GM12878 (cell line): ENCODE data around the gene PTPN20. TPM values are rescaled to one million over a fixed set of nuclear protein-coding genes. Genes with fewer than 3 reads are reported as not detected.

ENCODE experiments used
- ATAC-seq: fragments of 200-7000 bp; cut with Tn5 transposase; 3 replicates; pipeline ENCODE4 v1.9.1; 2020; ENCODE audit warnings: mild to moderate bottlenecking, moderate library complexity
- BruUV-seq: library from RNA; stranded (reverse); fragments of 400-500 nt; replicated peaks from 2 replicates; lab custom pipeline; 2021; lab: Mats Ljungman, UMichigan
- CTCF ChIA-PET: fragments of 300-600 bp; sonication (Branson Sonifier 250); formaldehyde crosslinking; extraction: SDS; loops from one replicate; lab custom pipeline; 2021; ENCODE audit warnings: inconsistent platforms; lab: Yijun Ruan, JAX
- POLR2A ChIA-PET: fragments of 350-600 bp; formaldehyde crosslinking; extraction: SDS; loops from one replicate; lab custom pipeline; 2021; ENCODE audit warnings: inconsistent platforms; lab: Charles Lee
- RAD21 ChIA-PET: fragments of 300-600 bp; sonication (Branson Sonifier 250); formaldehyde crosslinking; loops from one replicate; lab custom pipeline; 2023; ENCODE audit warnings: antibody characterized with exemption; ENCODE audit not compliant: unreplicated experiment; lab: Charles Lee
- SMC1A ChIA-PET: fragments of 300-600 bp; sonication (Branson Sonifier 250); formaldehyde crosslinking; loops from one replicate; lab custom pipeline; 2023; ENCODE audit not compliant: unreplicated experiment, uncharacterized antibody; lab: Charles Lee
- DNase-seq: peaks from one replicate; pipeline ENCODE4 v3.0.0-alpha.2; 2011; ENCODE audit warnings: low read depth, low spot score
- FAIRE-seq: peaks from 3 replicates; lab custom pipeline; 2011; peaks lifted over from hg19 to GRCh38; lab: Jason Lieb, UNC
- H2AFZ ChIP-seq: 2 replicates; pipeline ENCODE4 v1.6.0; 2011; ENCODE audit warnings: low read depth, low read length, control low read depth; ENCODE audit not compliant: control insufficient read depth
- H3K27ac ChIP-seq: 2 replicates; pipeline ENCODE4 v1.5.1; 2011; ENCODE audit warnings: control low read depth; ENCODE audit not compliant: control insufficient read depth, insufficient read depth
- H3K27me3 ChIP-seq, 2 experiments: replicated peaks in 1 of 2; 2 replicates each; pipeline versions ENCODE4 v1.6.0 to v1.6.1; 2011; ENCODE audit warnings: low read length in 1 of 2; ENCODE audit not compliant: control insufficient read depth in 2 of 2, insufficient read depth in 2 of 2
- H3K36me3 ChIP-seq, 2 experiments: 2 replicates each; pipeline ENCODE4 v1.5.1; 2011; ENCODE audit warnings: low read length in 1 of 2; ENCODE audit not compliant: control insufficient read depth in 2 of 2, insufficient read depth in 2 of 2
- H3K4me1 ChIP-seq: 2 replicates; pipeline ENCODE4 v1.6.1; 2011; ENCODE audit warnings: mild to moderate bottlenecking, low read length, moderate library complexity, mixed read lengths; ENCODE audit not compliant: control insufficient read depth, insufficient read depth
- H3K4me2 ChIP-seq: 2 replicates; pipeline ENCODE4 v1.6.0; 2011; ENCODE audit warnings: control low read depth; ENCODE audit not compliant: control insufficient read depth, insufficient read depth
- H3K4me3 ChIP-seq: fragments of 200-600 bp; sonication (generic); 2 replicates; pipeline ENCODE4 v1.5.1; 2016
- H3K79me2 ChIP-seq: 2 replicates; pipeline ENCODE4 v1.6.0; 2011; ENCODE audit warnings: low read length; ENCODE audit not compliant: control insufficient read depth, insufficient read depth
- H3K9ac ChIP-seq: 2 replicates; pipeline ENCODE4 v1.8.0; 2011; ENCODE audit warnings: low read length, control low read depth, mixed read lengths; ENCODE audit not compliant: control insufficient read depth, insufficient read depth
- H3K9me3 ChIP-seq: replicated peaks from 3 replicates; pipeline ENCODE4 v1.5.1; 2011; ENCODE audit warnings: mild to moderate bottlenecking, low read length; ENCODE audit not compliant: control insufficient read depth, insufficient read depth
- H4K20me1 ChIP-seq: 2 replicates; pipeline ENCODE4 v1.6.0; 2011; ENCODE audit not compliant: control insufficient read depth, insufficient read depth
- BHLHE40 ChIP-seq, 2 experiments: fragments of 450-650 bp in 1 of 2; IDR thresholded peaks; 2 replicates each; pipeline ENCODE4 v1.6.1; 2011 to 2017; ENCODE audit warnings: low read depth in 2 of 2, borderline replicate concordance in 1 of 2, improper control_type of control experiment in 1 of 2, low read length in 1 of 2, mild to moderate bottlenecking in 1 of 2
- BMI1 ChIP-seq: fragments of 450-650 bp; IDR thresholded peaks from 2 replicates; pipeline ENCODE4 v1.6.1; 2016; ENCODE audit warnings: mild to moderate bottlenecking, moderate library complexity, borderline replicate concordance
- HDAC2 ChIP-seq: fragments of 200-600 bp; sonication (generic); IDR thresholded peaks from 2 replicates; pipeline ENCODE4 v1.6.1; 2017
- MXI1 ChIP-seq: fragments of 150-350 bp; IDR thresholded peaks from 2 replicates; pipeline ENCODE4 v1.6.1; 2011; ENCODE audit warnings: low read depth, mild to moderate bottlenecking, inconsistent platforms, low read length, improper control_type of control experiment
- NRF1 ChIP-seq: conservative IDR thresholded peaks from 2 replicates; pipeline ENCODE4 v1.6.1; 2011; ENCODE audit warnings: mild to moderate bottlenecking, low read depth, low read length, improper control_type of control experiment
- RAD21 ChIP-seq: IDR thresholded peaks from 2 replicates; pipeline ENCODE4 v1.6.1; 2011; ENCODE audit warnings: mild to moderate bottlenecking, low read depth, low read length, moderate library complexity; ENCODE audit not compliant: insufficient read depth
- RCOR1 ChIP-seq: conservative IDR thresholded peaks from 2 replicates; pipeline ENCODE4 v1.6.1; 2012; ENCODE audit warnings: low read depth, low read length, improper control_type of control experiment
- SMAD1 ChIP-seq: fragments of 450-650 bp; IDR thresholded peaks from 2 replicates; pipeline ENCODE4 v1.6.1; 2018; ENCODE audit warnings: mild to moderate bottlenecking, low read depth; ENCODE audit not compliant: partially characterized antibody
- SMC3 ChIP-seq: IDR thresholded peaks from 2 replicates; pipeline ENCODE4 v1.6.1; 2011; ENCODE audit warnings: low read length, improper control_type of control experiment, borderline replicate concordance
- STAT3 ChIP-seq: IDR thresholded peaks from 2 replicates; pipeline ENCODE4 v1.6.1; 2011; ENCODE audit warnings: low read depth, low read length, improper control_type of control experiment
- SUZ12 ChIP-seq: fragments of 200-600 bp; sonication (generic); IDR thresholded peaks from one replicate; pipeline ENCODE4 v1.6.1; 2018; ENCODE audit warnings: antibody characterized with exemption, mild to moderate bottlenecking; ENCODE audit not compliant: unreplicated experiment
- TCF7 ChIP-seq: IDR thresholded peaks from 2 replicates; pipeline ENCODE4 v1.6.1; 2014; ENCODE audit warnings: antibody characterized with exemption, borderline replicate concordance
- YY1 ChIP-seq: IDR thresholded peaks from 2 replicates; pipeline ENCODE4 v1.6.1; 2011; ENCODE audit warnings: low read depth, mild to moderate bottlenecking, low read length
- WGBS: methylation state at CpG from one replicate; pipeline ENCODE4 v1.1.6; 2016; ENCODE audit warnings: low lambda C conversion rate; ENCODE audit not compliant: insufficient replicate concordance, insufficient coverage; ENCODE audit errors: missing lambda C conversion rate; 5-methylcytosine and 5-hydroxymethylcytosine counted together
- in situ Hi-C: fragments of 300-500 bp; cut with MboI; formaldehyde crosslinking; loops from 9 replicates; pipeline ENCODE4 v1.14.3; 2018; ENCODE audit warnings: mixed read lengths
- intact Hi-C: fragments of 100-400 bp; cut with micrococcal nuclease; formaldehyde crosslinking; loops from one replicate; pipeline ENCODE4 v1.14.2; 2022; ENCODE audit not compliant: unreplicated experiment
- polyA plus RNA-seq, 11 experiments: library from polyadenylated mRNA; depleted of rRNA in 4 of 11; unstranded in 6 of 11; stranded (reverse) in 5 of 11; fragments of >200 nt; fragmentation: Nextera tagmentation in 4 of 11; fragmentation: Illumina TruSeq in 1 of 11; extraction: Ambion mirVana in 4 of 11; extraction: Trizol in 1 of 11; gene quantifications; 1 replicate in 1 of 11; 2 replicates in 10 of 11; pipeline versions ENCODE4 v1.2.1 to v1.2.3, GENCODE V29; 2011 to 2016; ENCODE audit warnings: inconsistent platforms in 2 of 11, missing spikeins in 2 of 11, low read depth in 1 of 11
- total RNA-seq, 4 experiments: library from RNA; depleted of rRNA in 3 of 4; stranded (reverse); fragments of >200 nt in 3 of 4; fragmentation: Illumina TruSeq in 1 of 4; extraction: Trizol in 1 of 4; gene quantifications; 2 replicates each; pipeline versions ENCODE4 v1.2.1 to v1.2.3, GENCODE V29; 2013 to 2021
- TF ChIP-seq, protein P1 (sequence below): fragments of 450-650 bp; formaldehyde crosslinking; IDR thresholded peaks from 2 replicates; pipeline ENCODE4 v1.4.0; 2022; ENCODE audit warnings: mild to moderate bottlenecking, moderate library complexity
- TF ChIP-seq, protein P2 (sequence below): IDR thresholded peaks from 2 replicates; pipeline ENCODE4 v1.6.1; 2012; ENCODE audit warnings: low read depth, low read length, improper control_type of control experiment
- TF ChIP-seq, protein P3 (sequence below), 3 experiments: IDR thresholded peaks in 2 of 3; conservative IDR thresholded peaks in 1 of 3; 2 replicates each; pipeline ENCODE4 v1.5.1; 2011; ENCODE audit warnings: low read depth in 3 of 3, low read length in 3 of 3, mild to moderate bottlenecking in 3 of 3, control low read depth in 2 of 3, moderate library complexity in 2 of 3, inconsistent platforms in 1 of 3, mixed read lengths in 1 of 3; ENCODE audit not compliant: control insufficient read depth in 2 of 3, insufficient read depth in 1 of 3; ENCODE audit errors: extremely low read depth in 1 of 3

The PTPN20 gene
- total and polyA plus RNA-seq, 10 of the 15 experiments (the other 5 are each of a cell fraction or from before 2014, with no cell fraction given) = 0.04 to 3.4 (median 0.10) TPM; not detected in 4

DNA sequence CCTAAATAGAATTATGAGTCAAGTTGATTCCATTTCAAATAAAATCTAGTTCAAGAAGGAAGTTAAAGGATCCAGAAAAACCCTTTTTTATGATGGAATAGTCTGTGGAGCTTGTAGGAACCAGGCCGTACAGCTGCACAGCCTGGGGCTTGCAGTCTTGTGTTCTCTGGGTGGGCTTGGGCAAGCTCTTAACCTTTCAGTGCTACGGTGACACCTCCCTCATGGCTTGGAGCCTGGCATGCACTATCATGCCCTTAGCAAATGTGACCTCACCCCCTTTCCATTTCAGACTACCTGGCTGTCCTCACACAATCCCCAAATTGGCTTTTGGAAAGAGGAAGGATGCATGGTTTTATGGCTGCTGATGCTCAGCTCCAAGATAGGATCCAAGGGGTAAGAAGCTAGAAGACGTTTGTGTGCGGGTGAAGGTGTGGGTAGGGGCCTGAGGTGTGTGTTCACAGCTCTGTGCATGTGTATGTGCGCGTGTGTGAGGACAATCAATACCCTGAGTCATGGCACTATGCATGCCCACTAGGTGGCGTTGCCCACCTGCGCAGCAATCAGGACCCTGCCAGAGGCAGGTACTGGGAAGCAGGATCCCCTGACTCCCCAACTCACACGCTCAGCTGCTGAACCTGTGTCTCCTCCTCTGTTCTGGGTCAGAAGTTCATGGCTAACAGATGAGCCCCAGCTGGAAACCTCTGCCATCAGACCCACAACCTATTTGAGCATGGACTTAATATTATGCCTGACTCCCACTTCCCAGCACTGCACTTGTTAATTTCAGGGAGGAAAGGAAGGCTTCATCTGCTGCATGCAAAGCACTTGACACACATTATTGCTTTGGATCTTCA, 113.4 kb downstream of the PTPN20 start:
- RAD21 ChIA-PET = interaction anchor here (1.4 to 2.3 kb wide), 4 partner anchors 29 to 316 kb away, joined by 4 to 24 read pairs (median 5); no protein-coding TSS in a partner anchor
- WGBS = 11% methylated on average over 9 of the region's 9 CpGs
- Histone ChIP-seq H2AFZ (no peak overlapping the region), H3K36me3 (no peaks in the 10 kb centered on the region), H3K27ac (no peak overlapping the region), H3K9me3 (no peaks in the 10 kb centered on the region), H4K20me1 (no peaks in the 10 kb centered on the region), H3K4me1 (no peaks in the 10 kb centered on the region), H3K4me3 (no peak overlapping the region), H3K4me2 (no peak overlapping the region), H3K9ac (no peak overlapping the region), H3K27me3 (no peaks in the 10 kb centered on the region; a peak in 2 of 4 replicates), H3K79me2 (no peaks in the 10 kb centered on the region)
- peak; percentile 16 for DNase-seq
- SMC1A ChIA-PET = interaction anchor here (0.8 to 3.3 kb wide), 7 partner anchors 12 to 316 kb away, joined by 3 to 20 read pairs (median 4); no protein-coding TSS in a partner anchor
- CTCF ChIA-PET = interaction anchor here (0.7 to 3.1 kb wide), 16 partner anchors 15 to 407 kb away, joined by 3 to 45 read pairs (median 4); no protein-coding TSS in a partner anchor
- POLR2A ChIA-PET = no interaction called here
- in situ Hi-C loops = no loop called here
- FAIRE-seq = no peak
- intact Hi-C loops = loop anchor here (1.0 kb wide), 1 partner anchor 288 kb away; no protein-coding TSS in a partner anchor
- no TSS peak for BruUV-seq
- ATAC-seq = peak; percentile 97
- TF ChIP-seq RCOR1 (no peak), STAT3 (no peak), SMAD1 (no peak), MXI1 (no peak), TCF7 (no peak), YY1 (0 out of 2 replicates have a peak, but pooled peaks have one; percentile 43), BHLHE40 (IDR thresholded peaks at IDR 0.05; ENCODE audit: borderline replicate concordance in 1 of 2, low read depth in 2 of 2, low read length in 1 of 2) (no peak), BMI1 (no peak), HDAC2 (no peak), NRF1 (no peak), SUZ12 (no peak), RAD21 (peak; percentile 82), SMC3 (peak; percentile 79)
- TF ChIP-seq, protein P1, sequence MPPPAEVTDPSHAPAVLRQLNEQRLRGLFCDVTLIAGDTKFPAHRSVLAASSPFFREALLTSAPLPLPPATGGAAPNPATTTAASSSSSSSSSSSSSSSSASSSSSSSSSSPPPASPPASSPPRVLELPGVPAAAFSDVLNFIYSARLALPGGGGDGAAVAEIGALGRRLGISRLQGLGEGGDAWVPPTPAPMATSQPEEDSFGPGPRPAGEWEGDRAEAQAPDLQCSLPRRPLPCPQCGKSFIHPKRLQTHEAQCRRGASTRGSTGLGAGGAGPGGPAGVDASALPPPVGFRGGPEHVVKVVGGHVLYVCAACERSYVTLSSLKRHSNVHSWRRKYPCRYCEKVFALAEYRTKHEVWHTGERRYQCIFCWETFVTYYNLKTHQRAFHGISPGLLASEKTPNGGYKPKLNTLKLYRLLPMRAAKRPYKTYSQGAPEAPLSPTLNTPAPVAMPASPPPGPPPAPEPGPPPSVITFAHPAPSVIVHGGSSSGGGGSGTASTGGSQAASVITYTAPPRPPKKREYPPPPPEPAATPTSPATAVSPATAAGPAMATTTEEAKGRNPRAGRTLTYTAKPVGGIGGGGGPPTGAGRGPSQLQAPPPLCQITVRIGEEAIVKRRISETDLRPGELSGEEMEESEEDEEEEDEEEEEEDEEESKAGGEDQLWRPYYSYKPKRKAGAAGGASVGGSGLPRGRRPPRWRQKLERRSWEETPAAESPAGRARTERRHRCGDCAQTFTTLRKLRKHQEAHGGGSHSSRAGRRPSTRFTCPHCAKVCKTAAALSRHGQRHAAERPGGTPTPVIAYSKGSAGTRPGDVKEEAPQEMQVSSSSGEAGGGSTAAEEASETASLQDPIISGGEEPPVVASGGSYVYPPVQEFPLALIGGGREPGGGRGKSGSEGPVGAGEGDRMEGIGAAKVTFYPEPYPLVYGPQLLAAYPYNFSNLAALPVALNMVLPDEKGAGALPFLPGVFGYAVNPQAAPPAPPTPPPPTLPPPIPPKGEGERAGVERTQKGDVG (CRISPR knock-in tag) = no peak
- TF ChIP-seq, protein P2, sequence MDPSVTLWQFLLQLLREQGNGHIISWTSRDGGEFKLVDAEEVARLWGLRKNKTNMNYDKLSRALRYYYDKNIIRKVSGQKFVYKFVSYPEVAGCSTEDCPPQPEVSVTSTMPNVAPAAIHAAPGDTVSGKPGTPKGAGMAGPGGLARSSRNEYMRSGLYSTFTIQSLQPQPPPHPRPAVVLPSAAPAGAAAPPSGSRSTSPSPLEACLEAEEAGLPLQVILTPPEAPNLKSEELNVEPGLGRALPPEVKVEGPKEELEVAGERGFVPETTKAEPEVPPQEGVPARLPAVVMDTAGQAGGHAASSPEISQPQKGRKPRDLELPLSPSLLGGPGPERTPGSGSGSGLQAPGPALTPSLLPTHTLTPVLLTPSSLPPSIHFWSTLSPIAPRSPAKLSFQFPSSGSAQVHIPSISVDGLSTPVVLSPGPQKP = no peak
- TF ChIP-seq, protein P3, sequence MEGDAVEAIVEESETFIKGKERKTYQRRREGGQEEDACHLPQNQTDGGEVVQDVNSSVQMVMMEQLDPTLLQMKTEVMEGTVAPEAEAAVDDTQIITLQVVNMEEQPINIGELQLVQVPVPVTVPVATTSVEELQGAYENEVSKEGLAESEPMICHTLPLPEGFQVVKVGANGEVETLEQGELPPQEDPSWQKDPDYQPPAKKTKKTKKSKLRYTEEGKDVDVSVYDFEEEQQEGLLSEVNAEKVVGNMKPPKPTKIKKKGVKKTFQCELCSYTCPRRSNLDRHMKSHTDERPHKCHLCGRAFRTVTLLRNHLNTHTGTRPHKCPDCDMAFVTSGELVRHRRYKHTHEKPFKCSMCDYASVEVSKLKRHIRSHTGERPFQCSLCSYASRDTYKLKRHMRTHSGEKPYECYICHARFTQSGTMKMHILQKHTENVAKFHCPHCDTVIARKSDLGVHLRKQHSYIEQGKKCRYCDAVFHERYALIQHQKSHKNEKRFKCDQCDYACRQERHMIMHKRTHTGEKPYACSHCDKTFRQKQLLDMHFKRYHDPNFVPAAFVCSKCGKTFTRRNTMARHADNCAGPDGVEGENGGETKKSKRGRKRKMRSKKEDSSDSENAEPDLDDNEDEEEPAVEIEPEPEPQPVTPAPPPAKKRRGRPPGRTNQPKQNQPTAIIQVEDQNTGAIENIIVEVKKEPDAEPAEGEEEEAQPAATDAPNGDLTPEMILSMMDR (IDR thresholded peaks at IDR 0.05 in 2 of 3, conservative IDR thresholded peaks at IDR 0.05 in 1 of 3; ENCODE audit: control insufficient read depth in 2 of 3, extremely low read depth in 1 of 3, insufficient read depth in 1 of 3, low read depth in 3 of 3, low read length in 3 of 3) = peak; percentile 91 to 94 (median 91)
